ENCODE data around the gene SHANK3. TPM values are rescaled to one million over a fixed set of nuclear protein-coding genes. Genes with fewer than 3 reads are reported as not detected.

The SHANK3 gene
- total and polyA plus RNA-seq, 2 donors (not counting 1 experiment from before 2014, with no cell fraction given), result not detected

DNA sequence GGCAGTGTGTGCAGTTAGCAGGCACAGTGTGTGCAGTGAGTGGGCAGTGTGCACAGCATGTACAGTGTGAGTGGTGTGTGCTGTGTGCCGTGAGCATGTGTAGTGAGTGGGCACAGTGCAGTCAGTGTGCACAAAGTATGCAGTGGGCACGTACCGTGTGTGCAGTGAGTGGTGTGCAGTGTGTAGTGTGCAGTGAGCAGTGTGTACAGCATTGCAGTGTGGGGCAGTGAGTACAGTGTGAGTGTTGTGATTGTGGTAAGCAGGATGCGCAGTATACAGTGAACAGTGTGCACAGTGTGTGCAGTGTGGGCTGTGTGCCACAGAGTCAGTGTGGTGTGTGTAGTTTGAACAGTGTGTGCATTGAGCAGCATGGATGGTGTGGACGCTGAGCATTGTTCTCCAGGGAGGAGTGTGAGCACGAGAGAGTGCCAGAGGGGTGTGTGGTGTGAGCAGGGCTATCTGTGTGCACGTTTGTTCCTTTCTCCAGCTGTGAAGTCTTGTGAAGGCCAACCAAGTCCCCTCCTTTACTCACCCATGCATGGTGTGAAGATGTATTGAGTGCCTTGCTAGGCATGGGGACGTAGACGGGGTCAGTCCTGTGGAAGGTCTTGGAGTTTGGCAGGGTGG is 3.0 kb downstream of the SHANK3 start:
- Mint-ChIP-seq H3K27ac (no peak overlapping the region), H3K9me3 (ENCODE audit: insufficient read depth) (no peaks in the 10 kb centered on the region), H3K4me1 (peaks cover 17% of the 10 kb centered on the region), H3K27me3 (peaks cover 37% of the 10 kb centered on the region), H3K4me3 (peak overlapping the region; percentile 82)
- Histone ChIP-seq H3K27me3 (replicated peaks in 1 of 4; ENCODE audit: control extremely low read depth in 1 of 4, control insufficient read depth in 3 of 4, insufficient read depth in 4 of 4, low read length in 3 of 4) (peaks cover 0 to 51% (median 28%) of the 10 kb centered on the region in 4 experiments), H2AFZ (ENCODE audit: insufficient read depth, low read depth, low read length, poor library complexity, severe bottlenecking) (no peak overlapping the region), H4K20me1 (ENCODE audit: control insufficient read depth, insufficient read depth, low read length, poor library complexity, severe bottlenecking) (no peaks in the 10 kb centered on the region), H3K36me3 (replicated peaks in 1 of 2; ENCODE audit: control extremely low read depth in 1 of 2, control insufficient read depth in 1 of 2, extremely low read depth in 1 of 2, insufficient read depth in 2 of 2, low read length in 1 of 2) (no peaks in the 10 kb centered on the region), H3K4me1 (ENCODE audit: control insufficient read depth in 2 of 2, insufficient read depth in 2 of 2, low read length in 2 of 2) (peaks cover 20 to 25% of the 10 kb centered on the region in 2 donors), H3K4me2 (replicated peaks; ENCODE audit: low read depth, low read length, poor library complexity, severe bottlenecking) (peak overlapping the region; percentile 79), H3K79me2 (ENCODE audit: control insufficient read depth, insufficient read depth, low read length) (no peaks in the 10 kb centered on the region), H3K4me3 (ENCODE audit: control extremely low read depth in 1 of 5, extremely low read depth in 1 of 5, insufficient read depth in 1 of 5, low read depth in 2 of 5, low read length in 4 of 5) (no peak overlapping the region), H3K9me3 (ENCODE audit: control extremely low read depth in 1 of 3, control insufficient read depth in 2 of 3, insufficient read depth in 1 of 3, low read length in 2 of 3) (peaks cover 0 to 29% (median 0%) of the 10 kb centered on the region in 3 donors), H3K9ac (ENCODE audit: low read length) (no peak overlapping the region), H3K27ac (ENCODE audit: low read length in 2 of 2) (no peak overlapping the region)
- ATAC-seq (ENCODE audit: low read depth) (no peak), DNase-seq (no peak)
- TF ChIP-seq, protein P1, sequence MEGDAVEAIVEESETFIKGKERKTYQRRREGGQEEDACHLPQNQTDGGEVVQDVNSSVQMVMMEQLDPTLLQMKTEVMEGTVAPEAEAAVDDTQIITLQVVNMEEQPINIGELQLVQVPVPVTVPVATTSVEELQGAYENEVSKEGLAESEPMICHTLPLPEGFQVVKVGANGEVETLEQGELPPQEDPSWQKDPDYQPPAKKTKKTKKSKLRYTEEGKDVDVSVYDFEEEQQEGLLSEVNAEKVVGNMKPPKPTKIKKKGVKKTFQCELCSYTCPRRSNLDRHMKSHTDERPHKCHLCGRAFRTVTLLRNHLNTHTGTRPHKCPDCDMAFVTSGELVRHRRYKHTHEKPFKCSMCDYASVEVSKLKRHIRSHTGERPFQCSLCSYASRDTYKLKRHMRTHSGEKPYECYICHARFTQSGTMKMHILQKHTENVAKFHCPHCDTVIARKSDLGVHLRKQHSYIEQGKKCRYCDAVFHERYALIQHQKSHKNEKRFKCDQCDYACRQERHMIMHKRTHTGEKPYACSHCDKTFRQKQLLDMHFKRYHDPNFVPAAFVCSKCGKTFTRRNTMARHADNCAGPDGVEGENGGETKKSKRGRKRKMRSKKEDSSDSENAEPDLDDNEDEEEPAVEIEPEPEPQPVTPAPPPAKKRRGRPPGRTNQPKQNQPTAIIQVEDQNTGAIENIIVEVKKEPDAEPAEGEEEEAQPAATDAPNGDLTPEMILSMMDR (IDR thresholded peaks at IDR 0.05), result no peak
- TF ChIP-seq EZH2 (IDR thresholded peaks at IDR 0.05; ENCODE audit: borderline replicate concordance, insufficient read depth, low read depth, low read length, poor library complexity, severe bottlenecking), result no peak
- intact Hi-C loops (cut with micrococcal nuclease), result no loop called here
- CTCF ChIA-PET, result no interaction called here
- WGBS (ENCODE audit: insufficient coverage), result 87% methylated on average over 9 of the region's 9 CpGs
- POLR2A ChIA-PET, result no interaction called here

DNA sequence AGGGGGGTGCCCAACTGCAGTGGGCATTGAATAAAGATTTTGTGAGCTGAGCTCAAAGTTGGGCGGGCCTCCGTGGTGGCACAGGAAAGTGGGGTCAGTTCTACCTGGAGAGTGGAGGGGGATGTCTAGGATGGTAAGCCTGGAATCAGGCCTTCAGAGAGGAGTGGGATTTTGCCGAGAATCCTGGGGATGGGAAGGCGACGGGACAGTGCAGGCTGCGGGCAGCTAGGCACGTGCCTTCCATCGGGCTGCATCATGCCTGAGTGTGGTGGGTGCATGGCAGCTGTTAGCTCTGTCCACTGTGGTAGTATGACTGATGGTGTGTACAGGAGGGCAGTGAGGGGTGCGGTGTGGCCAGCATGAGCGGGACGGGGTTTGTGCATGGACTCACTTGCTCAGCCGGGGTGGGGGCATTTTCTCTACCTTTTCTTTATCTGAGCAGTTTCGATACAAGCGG is 3.6 kb downstream of the SHANK3 start:
- Histone ChIP-seq H3K9me3 (ENCODE audit: control extremely low read depth in 1 of 3, control insufficient read depth in 2 of 3, insufficient read depth in 1 of 3, low read length in 2 of 3) (peaks cover 0 to 29% (median 0%) of the 10 kb centered on the region in 3 donors), H3K36me3 (replicated peaks in 1 of 2; ENCODE audit: control extremely low read depth in 1 of 2, control insufficient read depth in 1 of 2, extremely low read depth in 1 of 2, insufficient read depth in 2 of 2, low read length in 1 of 2) (no peaks in the 10 kb centered on the region), H3K27me3 (replicated peaks in 1 of 4; ENCODE audit: control extremely low read depth in 1 of 4, control insufficient read depth in 3 of 4, insufficient read depth in 4 of 4, low read length in 3 of 4) (peaks cover 0 to 46% (median 28%) of the 10 kb centered on the region in 4 experiments), H3K79me2 (ENCODE audit: control insufficient read depth, insufficient read depth, low read length) (no peaks in the 10 kb centered on the region), H4K20me1 (ENCODE audit: control insufficient read depth, insufficient read depth, low read length, poor library complexity, severe bottlenecking) (no peaks in the 10 kb centered on the region), H3K27ac (ENCODE audit: low read length in 2 of 2) (no peak overlapping the region), H3K4me1 (ENCODE audit: control insufficient read depth in 2 of 2, insufficient read depth in 2 of 2, low read length in 2 of 2) (peaks cover 20 to 25% of the 10 kb centered on the region in 2 donors), H2AFZ (ENCODE audit: insufficient read depth, low read depth, low read length, poor library complexity, severe bottlenecking) (no peak overlapping the region), H3K4me3 (ENCODE audit: control extremely low read depth in 1 of 5, extremely low read depth in 1 of 5, insufficient read depth in 1 of 5, low read depth in 2 of 5, low read length in 4 of 5) (no peak overlapping the region), H3K4me2 (replicated peaks; ENCODE audit: low read depth, low read length, poor library complexity, severe bottlenecking) (no peak overlapping the region), H3K9ac (ENCODE audit: low read length) (no peak overlapping the region)
- ATAC-seq (ENCODE audit: low read depth) (no peak), DNase-seq (no peak)
- ChIA-PET POLR2A (no interaction called here), CTCF (no interaction called here)
- intact Hi-C loops (cut with micrococcal nuclease), result no loop called here
- peaks cover 33% of the 10 kb centered on the region for H3K27me3 Mint-ChIP-seq
- H3K4me1 Mint-ChIP-seq, result peaks cover 17% of the 10 kb centered on the region
- 91% methylated on average over 14 of the region's 14 CpGs for WGBS (ENCODE audit: insufficient coverage)
- no peak overlapping the region for H3K27ac Mint-ChIP-seq
- H3K4me3 Mint-ChIP-seq, result peak overlapping the region; percentile 82
- no peak for TF ChIP-seq EZH2 (IDR thresholded peaks at IDR 0.05; ENCODE audit: borderline replicate concordance, insufficient read depth, low read depth, low read length, poor library complexity, severe bottlenecking)
- TF ChIP-seq, protein P1 (IDR thresholded peaks at IDR 0.05), result no peak
- H3K9me3 Mint-ChIP-seq (ENCODE audit: insufficient read depth), result no peaks in the 10 kb centered on the region
